OCI-LY1 (cell line): Measurements from ENCODE around the gene VSX2.

Experiments used
- H2AFZ ChIP-seq: fragments of 200-600 bp; sonication (generic), shearing (Covaris generic); 2 replicates; pipeline ENCODE4 v1.6.0; 2014; ENCODE audit warnings: antibody characterized with exemption, mild to moderate bottlenecking, low read length
- H3F3A ChIP-seq: fragments of 200-600 bp; sonication (generic), shearing (Covaris generic); 2 replicates; pipeline ENCODE4 v1.6.0; 2014; ENCODE audit warnings: mild to moderate bottlenecking, antibody characterized with exemption, low read length, moderate library complexity; ENCODE audit not compliant: insufficient read depth
- H3K27ac ChIP-seq: fragments of 200-600 bp; sonication (generic); 2 replicates; pipeline ENCODE4 v1.5.1; 2014; ENCODE audit warnings: low read length, mixed run types, mild to moderate bottlenecking, low read depth; ENCODE audit not compliant: poor library complexity, severe bottlenecking
- H3K27me3 ChIP-seq: fragments of 200-600 bp; sonication (generic); 2 replicates; pipeline ENCODE4 v1.6.0; 2014; ENCODE audit warnings: antibody characterized with exemption, mild to moderate bottlenecking, low read length, moderate library complexity; ENCODE audit not compliant: insufficient read depth
- H3K36me3 ChIP-seq: fragments of 200-600 bp; sonication (generic); 2 replicates; pipeline ENCODE4 v1.6.1; 2014; ENCODE audit warnings: mild to moderate bottlenecking, antibody characterized with exemption, low read length, moderate library complexity, mixed read lengths; ENCODE audit not compliant: insufficient read depth
- H3K4me1 ChIP-seq: fragments of 200-600 bp; sonication (generic); 2 replicates; pipeline ENCODE4 v1.5.1; 2014; ENCODE audit warnings: mild to moderate bottlenecking, low read length, moderate library complexity; ENCODE audit not compliant: insufficient read depth, severe bottlenecking
- H3K4me2 ChIP-seq: fragments of 200-600 bp; sonication (generic), shearing (Covaris generic); 2 replicates; pipeline ENCODE4 v1.6.1; 2014; ENCODE audit warnings: low read length
- H3K4me3 ChIP-seq: fragments of 200-600 bp; sonication (generic); 2 replicates; pipeline ENCODE4 v1.5.1; 2014; ENCODE audit warnings: low read length, low read depth, mild to moderate bottlenecking, mixed read lengths; ENCODE audit not compliant: poor library complexity, severe bottlenecking
- H3K79me2 ChIP-seq: fragments of 200-600 bp; shearing (Covaris generic); 2 replicates; pipeline ENCODE4 v1.6.1; 2016; ENCODE audit warnings: mixed run types, low read length, mixed read lengths; ENCODE audit not compliant: insufficient read depth
- H3K9ac ChIP-seq: fragments of 200-600 bp; sonication (generic), shearing (Covaris generic); 2 replicates; pipeline ENCODE4 v1.6.1; 2014; ENCODE audit warnings: mild to moderate bottlenecking, low read length, mixed read lengths
- H3K9me2 ChIP-seq: fragments of 200-600 bp; sonication (generic), shearing (Covaris generic); 2 replicates; pipeline ENCODE4 v1.6.1; 2014; ENCODE audit warnings: low read depth, mild to moderate bottlenecking, low read length, mixed read lengths
- H3K9me3 ChIP-seq: fragments of 200-600 bp; shearing (Covaris generic); 2 replicates; pipeline ENCODE4 v1.6.1; 2014; ENCODE audit warnings: low read length, mixed read lengths
- H4K20me1 ChIP-seq: fragments of 200-600 bp; sonication (generic), shearing (Covaris generic); 2 replicates; pipeline ENCODE4 v1.6.0; 2016; ENCODE audit warnings: mild to moderate bottlenecking, low read length; ENCODE audit not compliant: insufficient read depth
- CTCF ChIP-seq: fragments of 200-600 bp; sonication (generic), shearing (Covaris generic); IDR thresholded peaks from 2 replicates; pipeline ENCODE4 v1.5.1; 2017; ENCODE audit warnings: mild to moderate bottlenecking, antibody characterized with exemption, low read length, moderate library complexity, mixed read lengths
- EZH2 ChIP-seq: fragments of 200-600 bp; sonication (generic), shearing (Covaris generic); IDR thresholded peaks from 2 replicates; pipeline ENCODE4 v1.8.0; 2017; ENCODE audit warnings: borderline replicate concordance, mixed run types, mild to moderate bottlenecking, antibody characterized with exemption, low read length, moderate library complexity, mixed read lengths

The VSX2 gene

GRCh38 chr14:74213907-74214803 lies 25.1 kb upstream of the VSX2 start:
- no peak overlapping the region for H3K4me3 ChIP-seq
- no peaks in the 10 kb centered on the region for H3K9me3 ChIP-seq
- no peak overlapping the region for H3K9ac ChIP-seq
- H2AFZ ChIP-seq: no peak overlapping the region
- H3K27ac ChIP-seq: no peak overlapping the region
- no peak overlapping the region for H3K4me2 ChIP-seq
- H3K79me2 ChIP-seq: no peaks in the 10 kb centered on the region
- 0 out of 2 replicates have a peak, but pooled peaks cover 3% of the 10 kb centered on the region for H3K27me3 ChIP-seq
- H4K20me1 ChIP-seq: no peaks in the 10 kb centered on the region
- no peaks in the 10 kb centered on the region for H3K9me2 ChIP-seq
- no peaks in the 10 kb centered on the region for H3K36me3 ChIP-seq
- H3F3A ChIP-seq: no peaks in the 10 kb centered on the region
- peaks cover 4% of the 10 kb centered on the region for H3K4me1 ChIP-seq
- TF ChIP-seq EZH2 (no peak), CTCF (no peak)

- TF ChIP-seq EZH2 (no peak), CTCF (no peak)
- Histone ChIP-seq H3K4me1 (peaks cover 4% of the 10 kb centered on the region), H3K27me3 (0 out of 2 replicates have a peak, but pooled peaks cover 3% of the 10 kb centered on the region)
Observed at GRCh38 chr14:74216671-74217070, 22.6 kb upstream of the VSX2 start.

GRCh38 chr14:74217672-74218448 lies 21.4 kb upstream of the VSX2 start:
- no peak overlapping the region for H3K4me3 ChIP-seq

More at GRCh38 chr14:74216671-74217070, 22.6 kb upstream of the VSX2 start:
- H3K36me3 ChIP-seq: no peaks in the 10 kb centered on the region
- H3K9ac ChIP-seq: no peak overlapping the region
- no peaks in the 10 kb centered on the region for H3K79me2 ChIP-seq
- no peaks in the 10 kb centered on the region for H3K9me2 ChIP-seq
- H4K20me1 ChIP-seq: no peaks in the 10 kb centered on the region
- H2AFZ ChIP-seq: no peak overlapping the region
- no peak overlapping the region for H3K27ac ChIP-seq
- H3K4me3 ChIP-seq: no peak overlapping the region
- no peaks in the 10 kb centered on the region for H3K9me3 ChIP-seq
- H3F3A ChIP-seq: no peaks in the 10 kb centered on the region
- H3K4me2 ChIP-seq: no peak overlapping the region

More at GRCh38 chr14:74217672-74218448, 21.4 kb upstream of the VSX2 start:
- Histone ChIP-seq H3K9me2 (no peaks in the 10 kb centered on the region), H3K9ac (no peak overlapping the region), H3K9me3 (no peaks in the 10 kb centered on the region), H4K20me1 (no peaks in the 10 kb centered on the region), H3K27ac (no peak overlapping the region), H3F3A (no peaks in the 10 kb centered on the region), H3K4me2 (peak overlapping the region; percentile 64), H3K4me1 (peaks cover 4% of the 10 kb centered on the region), H3K27me3 (0 out of 2 replicates have a peak, but pooled peaks cover 3% of the 10 kb centered on the region), H3K79me2 (no peaks in the 10 kb centered on the region), H2AFZ (no peak overlapping the region), H3K36me3 (no peaks in the 10 kb centered on the region)
- TF ChIP-seq CTCF: peak; percentile 91
- no peak for TF ChIP-seq EZH2
